ENCODE data around the gene ISLR2. TPM values are rescaled to one million over a fixed set of nuclear protein-coding genes. Genes with fewer than 3 reads are reported as not detected.
"Not testable (repeated sequence)": the region's sequence is repeated elsewhere in the genome, so short reads cannot be mapped to it uniquely, and the experiment has no call there.

Gene ISLR2
- total RNA-seq, 5 donors from 2014 or later (not counting 1 experiment from before 2014, with no cell fraction given) = 0.06 TPM; not detected in 4

GRCh38 chr15:74159773-74160172, 29.4 kb downstream of the ISLR2 start:
- no peaks in the 10 kb centered on the region for H3K36me3 Mint-ChIP-seq
- CTCF ChIA-PET = no interaction called here
- H3K27ac Mint-ChIP-seq = no peak overlapping the region
- DNase-seq = no peak
- Histone ChIP-seq H3K36me3 (ENCODE audit: control insufficient read depth in 2 of 2, extremely low read depth in 1 of 2, insufficient read depth in 1 of 2, low read length in 1 of 2) (no peaks in the 10 kb centered on the region), H3K27ac (ENCODE audit: low read length) (no peak overlapping the region), H3K9me3 (no peaks in the 10 kb centered on the region), H3K4me1 (ENCODE audit: control insufficient read depth in 1 of 2, extremely low read depth in 1 of 2, insufficient read depth in 2 of 2, low read length in 2 of 2) (peaks cover 0 to 4% of the 10 kb centered on the region in 2 experiments), H3K4me3 (ENCODE audit: control insufficient read depth in 1 of 2, extremely low read depth in 1 of 2, low read length in 1 of 2) (no peak overlapping the region), H3K27me3 (replicated peaks in 1 of 2; ENCODE audit: control insufficient read depth in 2 of 2, extremely low read depth in 1 of 2, insufficient read depth in 2 of 2, low read length in 1 of 2) (peaks cover 0 to 23% of the 10 kb centered on the region in 2 experiments)
- H3K4me3 Mint-ChIP-seq = no peak overlapping the region
- WGBS (ENCODE audit: insufficient coverage) = no CpG with 5 or more reads among the region's 1 CpG
- peaks cover 32 to 36% of the 10 kb centered on the region in 2 donors for H3K27me3 Mint-ChIP-seq
- H3K4me1 Mint-ChIP-seq = peaks cover 0 to 5% (median 4%) of the 10 kb centered on the region in 3 donors
- no peaks in the 10 kb centered on the region for H3K9me3 Mint-ChIP-seq
- ATAC-seq (replicated peaks in 1 of 4) = no peak
- POLR2A ChIA-PET = no interaction called here

GRCh38 chr15:74160390-74160789, 30.0 kb downstream of the ISLR2 start:
- peaks cover 0 to 18% of the 10 kb centered on the region in 2 experiments for H3K27me3 ChIP-seq (replicated peaks in 1 of 2; ENCODE audit: control insufficient read depth in 2 of 2, extremely low read depth in 1 of 2, insufficient read depth in 2 of 2, low read length in 1 of 2)
- H3K4me3 ChIP-seq (ENCODE audit: control insufficient read depth in 1 of 2, extremely low read depth in 1 of 2, low read length in 1 of 2); H3K9me3 ChIP-seq; H3K36me3 Mint-ChIP-seq; H3K4me3 Mint-ChIP-seq; DNase-seq; H3K27ac Mint-ChIP-seq; POLR2A ChIA-PET; H3K4me1 Mint-ChIP-seq; H3K4me1 ChIP-seq (ENCODE audit: control insufficient read depth in 1 of 2, extremely low read depth in 1 of 2, insufficient read depth in 2 of 2, low read length in 2 of 2); H3K36me3 ChIP-seq (ENCODE audit: control insufficient read depth in 2 of 2, extremely low read depth in 1 of 2, insufficient read depth in 1 of 2, low read length in 1 of 2); ATAC-seq (replicated peaks in 1 of 4); CTCF ChIA-PET; H3K9me3 Mint-ChIP-seq; H3K27ac ChIP-seq (ENCODE audit: low read length): not testable (repeated sequence)
- no CpG with 5 or more reads among the region's 3 CpGs for WGBS (ENCODE audit: insufficient coverage)
- peaks cover 27 to 34% of the 10 kb centered on the region in 2 donors for H3K27me3 Mint-ChIP-seq

GRCh38 chr15:74162195-74162536, 31.8 kb downstream of the ISLR2 start:
- H3K4me3 ChIP-seq (ENCODE audit: control insufficient read depth in 1 of 2, extremely low read depth in 1 of 2, low read length in 1 of 2); H3K9me3 Mint-ChIP-seq; H3K9me3 ChIP-seq; H3K4me1 ChIP-seq (ENCODE audit: control insufficient read depth in 1 of 2, extremely low read depth in 1 of 2, insufficient read depth in 2 of 2, low read length in 2 of 2); H3K27ac Mint-ChIP-seq; H3K36me3 ChIP-seq (ENCODE audit: control insufficient read depth in 2 of 2, extremely low read depth in 1 of 2, insufficient read depth in 1 of 2, low read length in 1 of 2); H3K4me1 Mint-ChIP-seq; POLR2A ChIA-PET; H3K36me3 Mint-ChIP-seq; ATAC-seq (replicated peaks in 1 of 4); H3K27ac ChIP-seq (ENCODE audit: low read length); DNase-seq; H3K4me3 Mint-ChIP-seq: not testable (repeated sequence)
- H3K27me3 Mint-ChIP-seq = peaks cover 23 to 34% of the 10 kb centered on the region in 2 donors
- CTCF ChIA-PET = interaction anchor here in 1 of 2 donors (0.6 kb wide), 2 partner anchors 326 to 899 kb away, joined by 4 to 6 read pairs; no protein-coding TSS in a partner anchor
- WGBS (ENCODE audit: insufficient coverage) = no CpG with 5 or more reads among the region's 3 CpGs
- peaks cover 0 to 15% of the 10 kb centered on the region in 2 experiments for H3K27me3 ChIP-seq (replicated peaks in 1 of 2; ENCODE audit: control insufficient read depth in 2 of 2, extremely low read depth in 1 of 2, insufficient read depth in 2 of 2, low read length in 1 of 2)

- CTCF ChIA-PET = no interaction called here
- Mint-ChIP-seq H3K9me3 (peaks cover 0 to 4% (median 0%) of the 10 kb centered on the region in 3 donors), H3K27me3 (peaks cover 32 to 37% of the 10 kb centered on the region in 2 donors), H3K36me3 (no peaks in the 10 kb centered on the region), H3K4me1 (no peaks in the 10 kb centered on the region), H3K4me3 (no peak overlapping the region), H3K27ac (no peak overlapping the region)
- WGBS (ENCODE audit: insufficient coverage) = no CpG with 5 or more reads among the region's 1 CpG
- Histone ChIP-seq H3K27me3 (replicated peaks in 1 of 2; ENCODE audit: control insufficient read depth in 2 of 2, extremely low read depth in 1 of 2, insufficient read depth in 2 of 2, low read length in 1 of 2) (peaks cover 0 to 17% of the 10 kb centered on the region in 2 experiments), H3K4me1 (ENCODE audit: control insufficient read depth in 1 of 2, extremely low read depth in 1 of 2, insufficient read depth in 2 of 2, low read length in 2 of 2) (no peaks in the 10 kb centered on the region), H3K27ac (ENCODE audit: low read length) (no peak overlapping the region), H3K36me3 (ENCODE audit: control insufficient read depth in 2 of 2, extremely low read depth in 1 of 2, insufficient read depth in 1 of 2, low read length in 1 of 2) (no peaks in the 10 kb centered on the region), H3K9me3 (no peaks in the 10 kb centered on the region), H3K4me3 (ENCODE audit: control insufficient read depth in 1 of 2, extremely low read depth in 1 of 2, low read length in 1 of 2) (no peak overlapping the region)
- POLR2A ChIA-PET = no interaction called here
- ATAC-seq (replicated peaks in 1 of 4) = no peak
- no peak for DNase-seq
Measured at GRCh38 chr15:74165461-74165860, 35.1 kb downstream of the ISLR2 start.

GRCh38 chr15:74167891-74168331, 37.5 kb downstream of the ISLR2 start:
- H3K9me3 ChIP-seq = no peaks in the 10 kb centered on the region
- ATAC-seq (replicated peaks in 1 of 4) = no peak
- Mint-ChIP-seq H3K9me3 (peaks cover 0 to 4% (median 0%) of the 10 kb centered on the region in 3 donors), H3K4me1 (no peaks in the 10 kb centered on the region), H3K27me3 (peaks cover 23 to 26% of the 10 kb centered on the region in 2 donors), H3K36me3 (no peaks in the 10 kb centered on the region), H3K27ac (no peak overlapping the region), H3K4me3 (no peak overlapping the region)
- peaks cover 0 to 9% of the 10 kb centered on the region in 2 experiments for H3K27me3 ChIP-seq (replicated peaks in 1 of 2; ENCODE audit: control insufficient read depth in 2 of 2, extremely low read depth in 1 of 2, insufficient read depth in 2 of 2, low read length in 1 of 2)
- CTCF ChIA-PET = no interaction called here
- no peaks in the 10 kb centered on the region for H3K36me3 ChIP-seq (ENCODE audit: control insufficient read depth in 2 of 2, extremely low read depth in 1 of 2, insufficient read depth in 1 of 2, low read length in 1 of 2)
- POLR2A ChIA-PET = no interaction called here
- DNase-seq = no peak
- no peaks in the 10 kb centered on the region for H3K4me1 ChIP-seq (ENCODE audit: control insufficient read depth in 1 of 2, extremely low read depth in 1 of 2, insufficient read depth in 2 of 2, low read length in 2 of 2)
- no peak overlapping the region for H3K4me3 ChIP-seq (ENCODE audit: control insufficient read depth in 1 of 2, extremely low read depth in 1 of 2, low read length in 1 of 2)
- 35% methylated on average over 2 of the region's 4 CpGs for WGBS (ENCODE audit: insufficient coverage)
- no peak overlapping the region for H3K27ac ChIP-seq (ENCODE audit: low read length)

- POLR2A ChIA-PET = no interaction called here
- Histone ChIP-seq H3K36me3 (ENCODE audit: control insufficient read depth in 2 of 2, extremely low read depth in 1 of 2, insufficient read depth in 1 of 2, low read length in 1 of 2) (no peaks in the 10 kb centered on the region), H3K4me3 (ENCODE audit: control insufficient read depth in 1 of 2, extremely low read depth in 1 of 2, low read length in 1 of 2) (no peak overlapping the region), H3K9me3 (no peaks in the 10 kb centered on the region), H3K27me3 (replicated peaks in 1 of 2; ENCODE audit: control insufficient read depth in 2 of 2, extremely low read depth in 1 of 2, insufficient read depth in 2 of 2, low read length in 1 of 2) (peaks cover 0 to 5% of the 10 kb centered on the region in 2 experiments), H3K27ac (ENCODE audit: low read length) (no peak overlapping the region), H3K4me1 (ENCODE audit: control insufficient read depth in 1 of 2, extremely low read depth in 1 of 2, insufficient read depth in 2 of 2, low read length in 2 of 2) (no peaks in the 10 kb centered on the region)
- Mint-ChIP-seq H3K9me3 (peaks cover 0 to 4% (median 0%) of the 10 kb centered on the region in 3 donors), H3K27ac (no peak overlapping the region), H3K4me1 (no peaks in the 10 kb centered on the region), H3K36me3 (no peaks in the 10 kb centered on the region), H3K27me3 (peaks cover 18 to 19% of the 10 kb centered on the region in 2 donors), H3K4me3 (no peak overlapping the region)
- no CpG with 5 or more reads among the region's 3 CpGs for WGBS (ENCODE audit: insufficient coverage)
- no peak for DNase-seq
- CTCF ChIA-PET = no interaction called here
- no peak for ATAC-seq (replicated peaks in 1 of 4)
Measured at GRCh38 chr15:74168711-74169126, 38.3 kb downstream of the ISLR2 start.

All from T-cell (primary cell).